HepG2 (cell line): ENCODE results near the gene GLYR1. TPM values are rescaled to one million over a fixed set of nuclear protein-coding genes. Genes with fewer than 3 reads are reported as not detected.

Experiments
- CBX5 ChIP-seq: sonication (generic); formaldehyde crosslinking; IDR thresholded peaks from 2 replicates; pipeline ENCODE4 v1.4.0; 2020; ENCODE audit warnings: missing genetic modification reagents, borderline replicate concordance
- CCDC6 ChIP-seq: sonication (generic); formaldehyde crosslinking; IDR thresholded peaks from 2 replicates; pipeline ENCODE4 v1.8.1; 2022; ENCODE audit warnings: mild to moderate bottlenecking, missing genetic modification reagents, moderate library complexity
- CERS6 ChIP-seq: sonication (generic); formaldehyde crosslinking; IDR thresholded peaks from 2 replicates; pipeline ENCODE4 v1.5.0; 2020; ENCODE audit warnings: missing genetic modification reagents
- DMAP1 ChIP-seq: IDR thresholded peaks from 2 replicates; pipeline ENCODE4 v1.6.1; 2016
- ELF4 ChIP-seq: sonication (generic); formaldehyde crosslinking; IDR thresholded peaks from 2 replicates; pipeline ENCODE4 v1.5.0; 2020; ENCODE audit warnings: missing genetic modification reagents, mild to moderate bottlenecking, moderate library complexity, borderline replicate concordance
- FOSL1 ChIP-seq: sonication (generic); formaldehyde crosslinking; IDR thresholded peaks from 2 replicates; pipeline ENCODE4 v1.9.0; 2021; ENCODE audit warnings: missing genetic modification reagents, borderline replicate concordance
- FUBP1 ChIP-seq: sonication (generic); formaldehyde crosslinking; IDR thresholded peaks from 2 replicates; pipeline ENCODE4 v1.5.1; 2020; ENCODE audit warnings: missing genetic modification reagents, mild to moderate bottlenecking, borderline replicate concordance
- GABPA ChIP-seq, 2 experiments: IDR thresholded peaks; 2 replicates each; pipeline ENCODE4 v1.6.1; 2011 to 2016; ENCODE audit warnings: low read depth in 2 of 2, low read length in 1 of 2, missing biosample characterization in 1 of 2, missing genetic modification characterization in 1 of 2
- HNF4G ChIP-seq, 2 experiments: sonication (generic) in 1 of 2; formaldehyde crosslinking in 1 of 2; IDR thresholded peaks; 2 replicates each; pipeline versions ENCODE4 v1.4.0 to v1.6.1; 2011 to 2020; ENCODE audit warnings: borderline replicate concordance in 2 of 2, low read depth in 2 of 2, mild to moderate bottlenecking in 2 of 2, low read length in 1 of 2, missing genetic modification reagents in 1 of 2, moderate library complexity in 1 of 2
- SMARCE1 ChIP-seq: fragments of 450-650 bp; IDR thresholded peaks from 2 replicates; pipeline ENCODE4 v1.6.1; 2017; ENCODE audit warnings: borderline replicate concordance
- YEATS4 ChIP-seq: sonication (generic); formaldehyde crosslinking; IDR thresholded peaks from 2 replicates; pipeline ENCODE4 v1.4.0; 2020; ENCODE audit warnings: missing genetic modification reagents, borderline replicate concordance
- ZBTB10 ChIP-seq: sonication (generic); formaldehyde crosslinking; IDR thresholded peaks from 2 replicates; pipeline ENCODE4 v1.4.0; 2020; ENCODE audit warnings: missing genetic modification reagents, borderline replicate concordance
- ZBTB2 ChIP-seq: sonication (generic); formaldehyde crosslinking; IDR thresholded peaks from 2 replicates; pipeline ENCODE4 v1.8.0; 2022; ENCODE audit warnings: low read depth, missing genetic modification reagents
- ZBTB38 ChIP-seq: sonication (generic); formaldehyde crosslinking; IDR thresholded peaks from 2 replicates; pipeline ENCODE4 v1.5.1; 2020; ENCODE audit warnings: mild to moderate bottlenecking, missing genetic modification reagents
- ZBTB8A ChIP-seq: sonication (generic); formaldehyde crosslinking; IDR thresholded peaks from 2 replicates; pipeline ENCODE4 v1.4.0; 2020; ENCODE audit warnings: mild to moderate bottlenecking, low read depth, missing genetic modification reagents, borderline replicate concordance
- ZFX ChIP-seq: sonication (generic); formaldehyde crosslinking; IDR thresholded peaks from 2 replicates; pipeline ENCODE4 v1.4.0; 2020; ENCODE audit warnings: mild to moderate bottlenecking, low read depth, missing genetic modification reagents, moderate library complexity
- ZNF367 ChIP-seq: sonication (generic); formaldehyde crosslinking; IDR thresholded peaks from 2 replicates; pipeline ENCODE4 v1.4.0; 2020; ENCODE audit warnings: missing genetic modification reagents, borderline replicate concordance
- ZNF430 ChIP-seq: sonication (generic); formaldehyde crosslinking; IDR thresholded peaks from 2 replicates; pipeline ENCODE4 v1.9.0; 2021; ENCODE audit warnings: mild to moderate bottlenecking, missing genetic modification reagents
- ZNF607 ChIP-seq: sonication (generic); formaldehyde crosslinking; IDR thresholded peaks from 2 replicates; pipeline ENCODE4 v1.5.1; 2020; ENCODE audit warnings: missing genetic modification reagents, mild to moderate bottlenecking, borderline replicate concordance
- ZNF773 ChIP-seq: sonication (generic); formaldehyde crosslinking; IDR thresholded peaks from 2 replicates; pipeline ENCODE4 v1.4.0; 2020; ENCODE audit warnings: missing genetic modification reagents, borderline replicate concordance
- ZNF788 ChIP-seq: sonication (generic); formaldehyde crosslinking; IDR thresholded peaks from 2 replicates; pipeline ENCODE4 v1.5.0; 2020; ENCODE audit warnings: mild to moderate bottlenecking, missing genetic modification reagents, borderline replicate concordance
- polyA plus RNA-seq, 8 experiments: library from polyadenylated mRNA; depleted of rRNA in 3 of 8; stranded (reverse) in 7 of 8; unstranded in 1 of 8; fragments of >200 nt; fragmentation: Illumina TruSeq in 4 of 8; extraction: Trizol in 4 of 8; gene quantifications; 2 replicates each; pipeline versions ENCODE4 v1.2.1 to v1.2.3, GENCODE V29; 2011 to 2016; ENCODE audit warnings: low read depth in 4 of 8, missing spikeins in 1 of 8, mixed read lengths in 1 of 8; ENCODE audit not compliant: insufficient read depth in 1 of 8
- total RNA-seq, 5 experiments: library from RNA; depleted of rRNA; stranded (reverse); fragments of >200 nt; fragmentation: Illumina TruSeq; extraction: Trizol; gene quantifications; 2 replicates each; pipeline ENCODE4 v1.2.3, GENCODE V29; 2016; ENCODE audit warnings: low read depth in 1 of 5

Gene GLYR1
- total and polyA plus RNA-seq, 2 of the 13 experiments (the other 11 are each of a cell fraction or from before 2014, with no cell fraction given), result 28.3 to 48.7 TPM

GRCh38 chr16:4767872-4768548 is 79.1 kb downstream of the GLYR1 start (continued):
- no peak for TF ChIP-seq ZNF788 (CRISPR knock-in tag)
- TF ChIP-seq ZBTB2, result no peak
- no peak for TF ChIP-seq ZNF773 (CRISPR knock-in tag)
- no peak for TF ChIP-seq HNF4G (IDR thresholded peaks at IDR 0.05; ENCODE audit: borderline replicate concordance, low read depth, low read length)
- TF ChIP-seq HNF4G (CRISPR knock-in tag; IDR thresholded peaks at IDR 0.05; ENCODE audit: borderline replicate concordance, low read depth), result no peak
- no peak for TF ChIP-seq ZBTB38
- TF ChIP-seq GABPA (IDR thresholded peaks at IDR 0.05; ENCODE audit: low read depth, low read length), result no peak
- no peak for TF ChIP-seq GABPA (CRISPR knock-in tag; IDR thresholded peaks at IDR 0.05; ENCODE audit: low read depth)
- TF ChIP-seq ZNF367, result no peak
- no peak for TF ChIP-seq CBX5 (CRISPR knock-in tag)
- TF ChIP-seq CERS6 (CRISPR knock-in tag), result no peak
- no peak for TF ChIP-seq FOSL1 (CRISPR knock-in tag)
- TF ChIP-seq ZFX (CRISPR knock-in tag), result no peak
- no peak for TF ChIP-seq ZBTB10
- no peak for TF ChIP-seq SMARCE1
- TF ChIP-seq ZNF430 (CRISPR knock-in tag), result no peak
- no peak for TF ChIP-seq ELF4 (CRISPR knock-in tag)
- no peak for TF ChIP-seq CCDC6 (CRISPR knock-in tag)
- peak; percentile 41; the same call in 1 of the 2 replicates for TF ChIP-seq DMAP1
- TF ChIP-seq YEATS4 (CRISPR knock-in tag), result no peak
- TF ChIP-seq ZBTB8A, result no peak
- peak; percentile 12; the same call in 1 of the 2 replicates for TF ChIP-seq ZNF607 (CRISPR knock-in tag)
- no peak for TF ChIP-seq FUBP1 (CRISPR knock-in tag)
